OCI-LY1 (cell line): Measurements from ENCODE around the gene ADAM17.

Source experiments
- H2AFZ ChIP-seq: fragments of 200-600 bp; sonication (generic), shearing (Covaris generic); 2 replicates; pipeline ENCODE4 v1.6.0; 2014; ENCODE audit warnings: antibody characterized with exemption, mild to moderate bottlenecking, low read length
- H3F3A ChIP-seq: fragments of 200-600 bp; sonication (generic), shearing (Covaris generic); 2 replicates; pipeline ENCODE4 v1.6.0; 2014; ENCODE audit warnings: mild to moderate bottlenecking, antibody characterized with exemption, low read length, moderate library complexity; ENCODE audit not compliant: insufficient read depth
- H3K27ac ChIP-seq: fragments of 200-600 bp; sonication (generic); 2 replicates; pipeline ENCODE4 v1.5.1; 2014; ENCODE audit warnings: low read length, mixed run types, mild to moderate bottlenecking, low read depth; ENCODE audit not compliant: poor library complexity, severe bottlenecking
- H3K27me3 ChIP-seq: fragments of 200-600 bp; sonication (generic); 2 replicates; pipeline ENCODE4 v1.6.0; 2014; ENCODE audit warnings: antibody characterized with exemption, mild to moderate bottlenecking, low read length, moderate library complexity; ENCODE audit not compliant: insufficient read depth
- H3K36me3 ChIP-seq: fragments of 200-600 bp; sonication (generic); 2 replicates; pipeline ENCODE4 v1.6.1; 2014; ENCODE audit warnings: mild to moderate bottlenecking, antibody characterized with exemption, low read length, moderate library complexity, mixed read lengths; ENCODE audit not compliant: insufficient read depth
- H3K4me1 ChIP-seq: fragments of 200-600 bp; sonication (generic); 2 replicates; pipeline ENCODE4 v1.5.1; 2014; ENCODE audit warnings: mild to moderate bottlenecking, low read length, moderate library complexity; ENCODE audit not compliant: insufficient read depth, severe bottlenecking
- H3K4me2 ChIP-seq: fragments of 200-600 bp; sonication (generic), shearing (Covaris generic); 2 replicates; pipeline ENCODE4 v1.6.1; 2014; ENCODE audit warnings: low read length
- H3K4me3 ChIP-seq: fragments of 200-600 bp; sonication (generic); 2 replicates; pipeline ENCODE4 v1.5.1; 2014; ENCODE audit warnings: low read length, low read depth, mild to moderate bottlenecking, mixed read lengths; ENCODE audit not compliant: poor library complexity, severe bottlenecking
- H3K79me2 ChIP-seq: fragments of 200-600 bp; shearing (Covaris generic); 2 replicates; pipeline ENCODE4 v1.6.1; 2016; ENCODE audit warnings: mixed run types, low read length, mixed read lengths; ENCODE audit not compliant: insufficient read depth
- H3K9ac ChIP-seq: fragments of 200-600 bp; sonication (generic), shearing (Covaris generic); 2 replicates; pipeline ENCODE4 v1.6.1; 2014; ENCODE audit warnings: mild to moderate bottlenecking, low read length, mixed read lengths
- H3K9me2 ChIP-seq: fragments of 200-600 bp; sonication (generic), shearing (Covaris generic); 2 replicates; pipeline ENCODE4 v1.6.1; 2014; ENCODE audit warnings: low read depth, mild to moderate bottlenecking, low read length, mixed read lengths
- H3K9me3 ChIP-seq: fragments of 200-600 bp; shearing (Covaris generic); 2 replicates; pipeline ENCODE4 v1.6.1; 2014; ENCODE audit warnings: low read length, mixed read lengths
- H4K20me1 ChIP-seq: fragments of 200-600 bp; sonication (generic), shearing (Covaris generic); 2 replicates; pipeline ENCODE4 v1.6.0; 2016; ENCODE audit warnings: mild to moderate bottlenecking, low read length; ENCODE audit not compliant: insufficient read depth
- CTCF ChIP-seq: fragments of 200-600 bp; sonication (generic), shearing (Covaris generic); IDR thresholded peaks from 2 replicates; pipeline ENCODE4 v1.5.1; 2017; ENCODE audit warnings: mild to moderate bottlenecking, antibody characterized with exemption, low read length, moderate library complexity, mixed read lengths
- EZH2 ChIP-seq: fragments of 200-600 bp; sonication (generic), shearing (Covaris generic); IDR thresholded peaks from 2 replicates; pipeline ENCODE4 v1.8.0; 2017; ENCODE audit warnings: borderline replicate concordance, mixed run types, mild to moderate bottlenecking, antibody characterized with exemption, low read length, moderate library complexity, mixed read lengths

Gene ADAM17

GRCh38 chr2:9573840-9574239 is 18.2 kb upstream of the ADAM17 start:
- Histone ChIP-seq H3K79me2 (no peaks in the 10 kb centered on the region), H3K36me3 (no peaks in the 10 kb centered on the region), H2AFZ (no peak overlapping the region), H4K20me1 (no peaks in the 10 kb centered on the region), H3K9me2 (no peaks in the 10 kb centered on the region), H3F3A (no peaks in the 10 kb centered on the region), H3K4me3 (no peak overlapping the region), H3K9ac (no peak overlapping the region), H3K27me3 (no peaks in the 10 kb centered on the region), H3K9me3 (no peaks in the 10 kb centered on the region), H3K27ac (no peak overlapping the region), H3K4me2 (no peak overlapping the region), H3K4me1 (no peaks in the 10 kb centered on the region)
- TF ChIP-seq CTCF (peak; percentile 19; the same call in 1 of the 2 replicates), EZH2 (no peak)

- Histone ChIP-seq H3K9me2 (no peaks in the 10 kb centered on the region), H3K36me3 (no peaks in the 10 kb centered on the region), H4K20me1 (no peaks in the 10 kb centered on the region), H2AFZ (no peak overlapping the region), H3K27ac (no peak overlapping the region), H3K79me2 (no peaks in the 10 kb centered on the region), H3K9me3 (no peaks in the 10 kb centered on the region), H3K4me1 (no peaks in the 10 kb centered on the region), H3F3A (no peaks in the 10 kb centered on the region), H3K27me3 (no peaks in the 10 kb centered on the region), H3K9ac (no peak overlapping the region), H3K4me3 (no peak overlapping the region), H3K4me2 (no peak overlapping the region)
- TF ChIP-seq EZH2 (no peak), CTCF (peak; percentile 20; the same call in 1 of the 2 replicates)
Measured at GRCh38 chr2:9573013-9573720, 17.5 kb upstream of the ADAM17 start.

- no peaks in the 10 kb centered on the region for H3K9me3 ChIP-seq
- H3K4me3 ChIP-seq = no peak overlapping the region
- H3K4me2 ChIP-seq = no peak overlapping the region
- H3K79me2 ChIP-seq = no peaks in the 10 kb centered on the region
- H2AFZ ChIP-seq = no peak overlapping the region
- no peaks in the 10 kb centered on the region for H3K9me2 ChIP-seq
- H3K9ac ChIP-seq = no peak overlapping the region
- TF ChIP-seq CTCF (no peak), EZH2 (no peak)
- H3K36me3 ChIP-seq = no peaks in the 10 kb centered on the region
- no peaks in the 10 kb centered on the region for H3K4me1 ChIP-seq
- no peak overlapping the region for H3K27ac ChIP-seq
- no peaks in the 10 kb centered on the region for H3F3A ChIP-seq
- no peaks in the 10 kb centered on the region for H4K20me1 ChIP-seq
- no peaks in the 10 kb centered on the region for H3K27me3 ChIP-seq
Measured at GRCh38 chr2:9570182-9571060, 14.8 kb upstream of the ADAM17 start.
